HUES6 (cell line): ENCODE measurements around the gene CLCNKA.
"Not testable (repeated sequence)": the region's sequence is repeated elsewhere in the genome, so short reads cannot be mapped to it uniquely, and the experiment has no call there.

Experiments
- H3K27ac ChIP-seq: 2 replicates; pipeline ENCODE4 v1.7.0; 2013; ENCODE audit warnings: low read depth, mild to moderate bottlenecking, low read length, inconsistent platforms
- H3K27me3 ChIP-seq: 2 replicates; pipeline ENCODE4 v1.6.1; 2013; ENCODE audit warnings: low read length; ENCODE audit not compliant: control insufficient read depth, insufficient read depth
- H3K36me3 ChIP-seq: 2 replicates; pipeline ENCODE4 v1.6.1; 2013; ENCODE audit warnings: low read length; ENCODE audit not compliant: control insufficient read depth, insufficient read depth
- H3K4me1 ChIP-seq: 2 replicates; pipeline ENCODE4 v1.6.1; 2013; ENCODE audit warnings: low read length; ENCODE audit not compliant: control insufficient read depth, insufficient read depth
- H3K4me3 ChIP-seq: 2 replicates; pipeline ENCODE4 v1.5.1; 2013; ENCODE audit warnings: low read depth, low read length
- H3K9ac ChIP-seq: one replicate; pipeline ENCODE4 v1.6.1; 2013; ENCODE audit warnings: mild to moderate bottlenecking, low read length
- H3K9me3 ChIP-seq: 2 replicates; pipeline ENCODE4 v1.6.1; 2013; ENCODE audit warnings: low read depth, low read length; ENCODE audit not compliant: control insufficient read depth, insufficient read depth

Gene CLCNKA

GRCh38 chr1:16029288-16029687, 7.5 kb downstream of the CLCNKA start:
- Histone ChIP-seq H3K4me3 (no peak overlapping the region), H3K4me1 (peaks cover 15% of the 10 kb centered on the region), H3K36me3 (no peaks in the 10 kb centered on the region), H3K9ac (no peak overlapping the region), H3K27ac (no peak overlapping the region), H3K9me3 (no peaks in the 10 kb centered on the region), H3K27me3 (peaks cover 10% of the 10 kb centered on the region)

GRCh38 chr1:16031551-16031950, 9.7 kb downstream of the CLCNKA start:
- no peak overlapping the region for H3K4me3 ChIP-seq
- H3K27me3 ChIP-seq, result no peaks in the 10 kb centered on the region
- no peaks in the 10 kb centered on the region for H3K9me3 ChIP-seq
- H3K9ac ChIP-seq, result no peak overlapping the region
- H3K36me3 ChIP-seq, result no peaks in the 10 kb centered on the region
- H3K27ac ChIP-seq, result no peak overlapping the region
- H3K4me1 ChIP-seq, result peaks cover 15% of the 10 kb centered on the region

GRCh38 chr1:16032388-16033102, 10.7 kb downstream of the CLCNKA start:
- Histone ChIP-seq H3K9ac (no peak overlapping the region), H3K4me1 (peaks cover 11% of the 10 kb centered on the region), H3K4me3 (no peak overlapping the region), H3K36me3 (no peaks in the 10 kb centered on the region), H3K27me3 (no peaks in the 10 kb centered on the region), H3K27ac (no peak overlapping the region), H3K9me3 (no peaks in the 10 kb centered on the region)

GRCh38 chr1:16033103-16033632, 11.3 kb downstream of the CLCNKA start:
- H3K27ac ChIP-seq, H3K9ac ChIP-seq, H3K36me3 ChIP-seq, H3K4me3 ChIP-seq, H3K27me3 ChIP-seq, H3K9me3 ChIP-seq: not testable (repeated sequence)
- peaks cover 10% of the 10 kb centered on the region for H3K4me1 ChIP-seq

GRCh38 chr1:16036461-16036860, 14.6 kb downstream of the CLCNKA start:
- H3K27ac ChIP-seq, H3K4me3 ChIP-seq, H3K4me1 ChIP-seq, H3K9me3 ChIP-seq, H3K36me3 ChIP-seq, H3K9ac ChIP-seq, H3K27me3 ChIP-seq: not testable (repeated sequence)

GRCh38 chr1:16038620-16038912, 16.7 kb downstream of the CLCNKA start:
- Histone ChIP-seq H3K9me3 (no peaks in the 10 kb centered on the region), H3K36me3 (no peaks in the 10 kb centered on the region), H3K4me3 (no peak overlapping the region), H3K9ac (no peak overlapping the region), H3K27me3 (no peaks in the 10 kb centered on the region), H3K27ac (no peak overlapping the region), H3K4me1 (no peaks in the 10 kb centered on the region)

GRCh38 chr1:16039871-16040270, 18.0 kb downstream of the CLCNKA start:
- not testable (repeated sequence) for H3K4me1 ChIP-seq, H3K9ac ChIP-seq, H3K4me3 ChIP-seq, H3K27me3 ChIP-seq, H3K9me3 ChIP-seq, H3K27ac ChIP-seq, H3K36me3 ChIP-seq

GRCh38 chr1:16041200-16041599, 19.4 kb downstream of the CLCNKA start:
- Histone ChIP-seq H3K9me3 (no peaks in the 10 kb centered on the region), H3K27ac (no peak overlapping the region), H3K4me1 (no peaks in the 10 kb centered on the region), H3K4me3 (no peak overlapping the region), H3K27me3 (no peaks in the 10 kb centered on the region; the same call in 1 of the 2 replicates), H3K9ac (no peak overlapping the region), H3K36me3 (no peaks in the 10 kb centered on the region)

- Histone ChIP-seq H3K36me3 (no peaks in the 10 kb centered on the region), H3K27me3 (no peaks in the 10 kb centered on the region; the same call in 1 of the 2 replicates)
Measured at GRCh38 chr1:16042096-16042495, 20.3 kb downstream of the CLCNKA start.

GRCh38 chr1:16042654-16043053, 20.8 kb downstream of the CLCNKA start:
- H3K9ac ChIP-seq, H3K4me1 ChIP-seq, H3K36me3 ChIP-seq, H3K4me3 ChIP-seq, H3K9me3 ChIP-seq, H3K27me3 ChIP-seq, H3K27ac ChIP-seq: not testable (repeated sequence)

More at GRCh38 chr1:16042096-16042495, 20.3 kb downstream of the CLCNKA start:
- Histone ChIP-seq H3K9ac (no peak overlapping the region), H3K27ac (no peak overlapping the region), H3K9me3 (no peaks in the 10 kb centered on the region), H3K4me3 (no peak overlapping the region), H3K4me1 (peaks cover 3% of the 10 kb centered on the region; the same call in 1 of the 2 replicates)

- Histone ChIP-seq H3K9ac (no peak within 1 kb of the TSS), H3K4me1 (peaks cover 8% of the 10 kb centered on the region), H3K9me3 (no peaks in the 10 kb centered on the region), H3K4me3 (no peak within 1 kb of the TSS), H3K27ac (no peak within 1 kb of the TSS), H3K27me3 (no peaks in the 10 kb centered on the region; the same call in 1 of the 2 replicates), H3K36me3 (no peaks in the 10 kb centered on the region)
Measured at GRCh38 chr1:16043521-16043920, 21.7 kb downstream of the CLCNKA start, which contains the start of gene CLCNKB. CLCNKB (plus strand) TSS chr1:16043782; CDS start chr1:16044493, 711 bp downstream.
